HG02970 (cell line): Measurements from ENCODE around the gene STK32C.
"Not testable (repeated sequence)": the region's sequence is repeated elsewhere in the genome, so short reads cannot be mapped to it uniquely, and the experiment has no call there.

Experiments
- ATAC-seq: cut with Tn5 transposase; IDR thresholded peaks from one replicate; pipeline ENCODE4 v1.9.1; 2021; ENCODE audit warnings: mild to moderate bottlenecking, moderate library complexity, moderate number of reproducible peaks; ENCODE audit not compliant: unreplicated experiment, low FRiP score

STK32C gene

DNA sequence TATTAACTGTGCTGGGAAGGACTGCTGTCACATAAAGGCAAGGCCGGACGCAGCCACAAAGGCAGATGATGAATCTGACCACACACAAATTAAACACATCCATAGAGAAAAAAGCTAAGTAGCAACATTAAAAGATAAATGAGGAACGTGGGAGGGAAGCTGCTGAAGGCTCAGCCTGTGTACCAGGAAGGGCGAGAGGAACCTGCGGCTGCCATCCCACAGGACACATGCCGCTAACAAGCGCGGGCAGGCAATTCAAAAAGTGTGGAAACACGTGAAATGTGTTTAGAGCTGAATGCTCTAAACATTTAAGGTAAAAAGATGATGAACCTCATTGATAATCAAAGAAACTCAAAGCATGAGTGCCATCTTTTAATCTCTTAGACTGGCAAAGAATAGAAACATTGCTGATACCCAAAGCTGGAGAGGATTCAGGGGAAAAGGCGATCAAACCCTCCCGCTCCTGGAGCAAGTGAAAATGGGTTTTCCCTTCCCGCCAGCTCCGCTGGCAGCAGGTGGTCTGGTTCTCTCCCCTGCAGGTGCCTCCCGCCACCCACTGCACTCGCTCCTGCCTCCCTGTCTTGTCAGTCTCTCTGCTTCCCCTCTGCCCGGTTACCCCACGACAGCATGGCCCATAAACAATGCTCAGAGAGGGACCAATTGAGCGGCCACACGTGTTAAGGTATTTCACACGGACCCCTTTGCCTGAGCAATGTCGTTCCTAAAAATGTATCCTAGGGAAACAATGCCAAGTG lies 4.2 kb downstream of the STK32C start:
- no peak for ATAC-seq

DNA sequence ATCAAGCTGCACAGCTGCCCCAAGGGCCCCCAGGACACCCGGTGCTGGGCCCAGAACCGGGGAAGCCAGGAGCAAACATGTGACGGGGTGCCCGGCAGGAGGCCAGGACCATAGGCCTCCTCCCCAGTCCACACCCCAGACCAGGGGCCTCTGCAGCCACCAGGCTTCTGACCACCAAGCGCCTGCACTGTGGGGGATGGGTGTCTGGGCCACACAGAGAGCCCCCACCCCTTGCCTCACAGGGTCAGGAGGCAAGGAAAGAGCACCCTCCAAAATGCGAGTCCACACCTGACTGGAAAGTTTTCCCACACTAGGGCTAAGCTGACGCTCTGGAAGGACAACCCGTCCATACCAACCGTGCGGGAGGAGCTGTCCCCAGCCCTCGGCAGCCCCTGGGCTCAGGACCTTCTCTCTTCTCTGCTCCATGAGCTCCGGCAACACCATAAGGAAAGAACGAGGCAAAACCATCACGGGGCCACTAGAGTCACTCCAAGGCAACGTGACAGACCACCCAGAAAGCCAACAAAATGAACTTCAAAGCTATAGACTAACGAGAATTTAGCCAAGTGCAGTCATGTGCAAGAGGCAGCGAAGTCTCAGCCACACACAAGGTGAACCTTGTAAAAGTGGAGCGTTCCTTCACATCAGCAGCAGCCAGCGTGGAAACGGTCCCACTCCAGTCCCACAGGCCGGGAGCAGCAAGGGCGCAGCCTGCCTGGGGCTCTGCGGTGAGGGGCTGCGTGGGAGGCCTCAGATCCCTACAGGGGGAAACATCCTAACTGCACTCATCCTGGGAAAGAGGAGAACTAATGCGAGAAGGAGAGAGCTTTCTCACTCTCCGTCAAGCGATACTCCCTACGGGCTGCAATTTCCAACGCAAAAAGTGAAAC lies 5.1 kb downstream of the STK32C start:
- no peak for ATAC-seq

DNA sequence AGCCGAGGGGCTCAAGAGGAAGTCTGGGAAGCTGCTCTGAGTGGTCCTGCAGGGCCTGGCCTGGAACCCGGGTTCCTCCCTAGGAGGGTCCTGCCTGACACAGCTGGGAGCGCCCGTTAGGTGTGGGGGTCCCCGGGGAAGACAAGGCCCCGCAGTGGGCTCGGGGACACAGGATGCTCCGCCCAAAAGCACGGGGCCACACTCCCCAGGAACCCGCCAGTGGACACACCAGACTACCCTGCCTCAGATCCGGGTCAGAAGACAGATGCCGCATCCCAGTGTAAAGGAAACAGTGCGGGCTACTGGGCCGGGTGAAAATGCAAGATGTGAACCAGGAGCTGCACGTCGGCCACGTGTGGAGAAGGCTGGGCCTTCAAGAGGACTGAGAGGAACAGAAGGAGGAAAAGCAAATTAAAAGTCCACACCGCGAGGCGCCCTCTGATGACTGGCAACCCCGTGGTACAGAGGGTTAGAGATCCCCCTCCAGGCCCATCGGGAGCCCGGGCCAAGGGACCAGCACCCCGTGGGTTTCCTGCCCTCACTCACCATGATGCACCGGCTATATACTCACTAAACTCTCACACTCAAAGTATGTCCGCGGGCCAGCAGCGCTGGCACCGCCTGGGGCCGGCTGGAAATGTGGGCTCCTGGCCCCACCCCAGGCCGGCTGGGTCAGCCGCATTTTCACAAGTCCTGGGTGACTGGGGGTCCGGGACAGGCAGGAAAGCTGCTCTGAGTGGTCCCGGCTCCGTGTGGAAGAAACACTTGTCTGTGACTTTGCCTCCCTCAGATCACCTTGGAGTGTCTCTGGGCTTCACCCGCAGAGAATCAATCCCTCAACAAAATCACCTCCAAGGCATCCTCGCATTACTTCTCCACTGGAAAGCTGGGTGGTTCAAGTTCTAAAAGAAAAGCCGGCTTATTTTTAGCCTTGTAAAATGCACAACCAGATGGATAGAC lies 6.1 kb downstream of the STK32C start:
- no peak for ATAC-seq

DNA sequence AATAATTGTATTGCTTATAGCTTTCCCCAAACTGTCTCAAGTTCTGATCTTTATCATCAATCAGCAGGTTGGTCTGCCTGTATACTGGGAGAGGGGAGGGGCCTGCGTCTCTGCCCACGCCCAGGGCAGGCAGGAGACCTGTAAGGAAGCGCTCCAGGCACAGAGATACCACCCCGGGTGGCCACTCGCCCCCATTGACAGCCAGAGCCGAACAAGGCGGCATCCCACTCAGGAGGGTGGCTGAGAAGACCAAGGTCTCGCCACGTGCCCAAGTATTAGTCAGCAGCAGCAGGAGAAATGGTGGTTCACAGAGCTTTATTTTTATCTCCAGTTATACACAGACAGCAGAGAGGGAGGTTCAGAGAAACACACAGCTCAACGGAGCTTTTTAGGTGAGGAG lies 7.2 kb downstream of the STK32C start:
- ATAC-seq: no peak

DNA sequence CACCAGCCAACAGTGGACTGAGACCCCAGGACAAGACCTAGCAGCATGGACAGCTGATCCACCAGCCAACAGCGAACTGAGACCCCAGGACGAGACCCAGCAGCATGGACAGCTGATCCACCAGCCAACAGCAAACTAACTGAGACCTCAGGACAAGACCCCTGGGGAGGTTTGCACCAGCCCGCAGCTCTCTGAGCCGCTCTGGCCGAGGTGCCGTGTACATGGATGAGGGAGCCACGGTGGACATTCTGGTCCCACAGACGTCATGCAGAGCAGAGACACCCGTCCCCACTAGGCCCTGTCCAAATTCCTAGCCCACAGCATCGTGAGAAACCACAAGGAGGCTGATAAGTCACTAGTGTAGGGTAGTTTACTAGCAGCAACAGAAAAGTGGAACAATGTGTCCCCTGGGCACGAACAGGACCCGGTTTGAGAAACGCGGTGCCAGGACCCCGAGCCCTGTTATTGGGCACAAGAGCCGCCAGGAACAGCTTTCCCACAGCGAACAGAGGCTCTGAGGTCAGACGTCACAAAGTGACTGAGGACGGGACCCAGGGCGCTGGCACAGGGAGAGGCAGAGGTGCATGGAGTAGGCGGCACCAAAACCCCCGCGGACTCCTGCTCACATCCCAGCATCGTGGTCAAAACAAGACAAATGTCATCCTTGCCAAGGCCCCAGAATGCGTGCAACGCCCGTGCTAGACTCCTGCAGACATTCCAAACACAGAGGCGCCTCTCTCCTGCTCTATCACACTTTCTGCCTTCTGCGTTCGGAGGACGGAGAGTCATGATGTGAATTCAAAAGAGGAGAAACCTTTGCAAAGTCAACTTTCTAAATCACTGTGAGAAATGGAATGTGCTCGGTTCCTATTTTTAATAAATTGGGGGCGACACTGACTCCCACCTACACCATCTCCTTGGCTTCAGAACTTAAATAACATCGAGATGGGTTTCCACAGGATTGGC lies 8.1 kb downstream of the STK32C start:
- ATAC-seq: no peak

DNA sequence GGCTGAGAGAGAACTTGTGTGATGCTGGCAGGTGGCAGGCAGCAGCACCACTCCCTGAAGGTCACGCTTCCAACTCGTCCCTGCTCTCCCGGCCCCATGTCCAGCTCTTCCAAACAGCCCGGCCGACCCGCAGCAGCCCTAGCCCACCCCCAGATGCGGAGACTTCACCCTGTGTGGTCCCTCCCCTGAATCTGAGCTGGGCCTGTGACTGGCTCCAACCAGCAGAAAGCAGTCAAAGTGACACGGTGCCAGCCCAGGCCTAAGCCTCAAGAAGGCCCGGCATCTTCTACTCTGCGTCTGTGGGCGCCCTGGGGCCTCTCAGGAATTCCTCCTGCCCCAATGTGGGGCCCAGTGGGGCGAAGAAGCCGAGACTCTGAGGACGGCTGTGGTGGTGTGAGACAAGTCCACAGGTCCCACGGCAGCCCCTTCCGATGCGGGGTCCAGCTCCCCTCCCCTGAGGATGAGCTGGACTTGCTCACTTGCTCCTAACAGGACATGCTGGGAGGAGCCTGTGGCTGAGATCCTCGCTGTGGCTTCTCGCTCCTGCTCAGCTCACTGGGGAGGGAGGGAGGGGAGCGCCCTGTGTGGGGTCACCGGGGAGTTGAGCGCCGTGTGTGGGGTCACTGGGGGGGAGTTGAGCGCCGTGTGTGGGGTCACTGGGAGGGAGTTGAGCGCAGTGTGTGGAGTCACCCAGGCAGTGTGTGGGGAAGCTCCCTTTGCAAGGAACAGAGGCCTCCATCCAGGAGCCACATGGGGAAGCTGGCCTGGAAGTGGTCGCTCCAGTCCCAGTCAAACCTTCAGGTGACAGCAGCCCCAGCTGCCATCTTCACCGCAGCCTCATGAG lies 9.5 kb downstream of the STK32C start:
- no peak for ATAC-seq

DNA sequence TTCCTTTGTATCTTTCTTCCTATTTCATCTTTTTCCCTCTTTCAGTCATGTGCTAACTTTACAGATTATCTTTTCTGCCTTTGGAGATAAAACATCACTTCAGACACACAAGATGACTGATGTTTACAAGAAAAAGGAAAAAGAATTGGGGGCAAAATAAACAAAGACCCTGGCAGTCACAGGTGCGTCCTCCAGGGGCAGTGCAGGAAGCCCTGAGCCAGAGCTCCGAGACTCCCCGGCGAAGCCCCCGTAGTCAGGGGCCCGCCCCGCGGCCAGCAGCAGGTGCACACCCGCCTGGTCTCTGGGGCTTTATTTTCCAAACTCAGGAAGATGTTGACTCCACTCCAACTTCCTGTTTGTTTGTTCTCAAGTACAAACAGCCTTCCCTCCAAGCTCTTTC lies 10.2 kb downstream of the STK32C start:
- no peak for ATAC-seq

DNA sequence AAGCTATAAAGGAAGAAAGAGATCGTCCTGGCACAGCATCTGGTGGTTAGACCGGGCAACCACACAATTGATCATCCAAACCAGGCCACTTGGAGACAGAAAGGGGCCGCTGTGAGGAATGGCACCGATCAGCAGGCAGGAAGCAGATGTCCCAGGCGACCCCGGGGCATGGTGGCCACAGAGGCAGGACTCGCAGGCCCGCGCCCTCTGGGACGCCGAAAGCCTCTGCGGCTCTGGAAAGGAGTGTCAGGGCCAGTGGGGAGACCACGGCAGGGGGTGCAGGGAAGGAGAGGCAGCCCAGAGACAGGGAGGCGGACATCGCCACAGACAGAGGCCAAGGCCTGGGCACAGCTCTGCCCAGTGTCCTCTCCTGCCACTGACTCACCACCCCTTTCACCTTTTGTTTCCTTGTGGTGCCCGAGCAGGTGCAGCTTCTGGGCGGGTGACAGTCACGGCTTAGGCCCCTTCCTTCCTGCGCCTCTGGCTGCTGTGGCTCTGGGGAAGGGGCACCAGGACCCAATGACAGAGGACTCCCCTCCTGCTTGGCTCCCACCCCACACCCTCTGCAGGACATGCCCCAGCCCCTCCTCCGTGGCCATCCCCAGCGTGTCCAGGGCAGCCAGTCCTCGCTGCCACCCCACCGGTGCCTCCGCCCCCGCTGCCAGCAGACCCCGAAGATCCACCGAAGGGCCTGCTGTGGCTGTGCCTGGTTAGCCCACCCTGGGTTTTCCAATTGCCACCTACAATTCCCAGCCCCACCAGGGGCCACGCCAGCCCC lies 10.9 kb downstream of the STK32C start:
- no peak for ATAC-seq

DNA sequence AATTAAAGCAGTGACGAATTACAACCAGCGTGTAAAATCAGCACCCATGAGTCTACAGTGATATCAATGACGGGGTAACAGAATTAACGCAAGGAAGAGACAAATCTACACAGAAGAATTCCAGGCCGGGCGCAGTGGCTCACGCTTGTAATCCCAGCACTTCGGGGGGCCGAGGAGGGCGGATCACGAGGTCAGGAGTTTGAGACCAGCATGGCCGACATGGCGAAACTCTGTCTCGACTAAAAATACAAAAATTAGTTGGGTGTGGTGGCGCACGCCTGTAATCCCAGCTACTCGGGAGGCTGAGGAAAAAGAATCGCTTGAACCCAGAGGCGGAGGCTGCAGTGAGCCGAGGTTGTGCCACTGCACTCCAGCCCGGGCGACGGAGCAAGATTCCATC lies 12.3 kb downstream of the STK32C start:
- ATAC-seq: not testable (repeated sequence)

DNA sequence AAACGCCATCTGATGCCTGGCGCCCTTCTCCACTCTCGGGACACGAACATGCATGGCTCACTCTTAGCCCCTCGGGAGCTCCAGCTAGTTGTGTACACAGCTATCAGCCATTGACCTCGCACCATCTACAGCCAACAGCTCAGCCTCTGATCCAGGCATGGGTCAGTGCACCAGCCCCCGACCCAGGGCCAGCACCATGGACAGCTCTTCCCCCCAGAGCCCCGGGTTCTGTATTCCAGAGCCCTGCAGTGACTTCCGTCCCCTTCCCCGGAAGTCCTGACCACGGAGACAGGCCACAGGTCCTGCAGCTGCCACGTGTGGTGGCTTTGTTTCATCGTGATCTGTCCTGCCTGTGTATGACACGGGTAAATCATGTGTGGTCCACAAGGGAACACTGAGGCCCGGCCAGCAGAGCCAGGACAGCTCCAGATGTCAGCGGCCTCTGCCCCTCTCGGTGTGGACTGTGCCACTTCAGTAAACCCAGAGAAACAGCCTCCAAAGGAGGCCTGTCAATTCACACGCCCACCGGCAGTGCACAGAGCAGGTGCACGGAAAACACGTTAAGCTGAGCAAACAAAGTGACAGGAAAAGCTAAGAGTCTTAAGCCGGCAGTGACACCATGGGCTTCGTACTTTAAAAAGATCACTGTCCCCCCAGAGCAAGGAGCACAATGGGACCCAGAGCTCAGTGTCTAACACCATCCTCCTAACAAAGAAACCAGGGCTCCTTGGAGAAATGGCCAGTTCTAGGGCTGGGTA lies 13.0 kb downstream of the STK32C start:
- no peak for ATAC-seq

DNA sequence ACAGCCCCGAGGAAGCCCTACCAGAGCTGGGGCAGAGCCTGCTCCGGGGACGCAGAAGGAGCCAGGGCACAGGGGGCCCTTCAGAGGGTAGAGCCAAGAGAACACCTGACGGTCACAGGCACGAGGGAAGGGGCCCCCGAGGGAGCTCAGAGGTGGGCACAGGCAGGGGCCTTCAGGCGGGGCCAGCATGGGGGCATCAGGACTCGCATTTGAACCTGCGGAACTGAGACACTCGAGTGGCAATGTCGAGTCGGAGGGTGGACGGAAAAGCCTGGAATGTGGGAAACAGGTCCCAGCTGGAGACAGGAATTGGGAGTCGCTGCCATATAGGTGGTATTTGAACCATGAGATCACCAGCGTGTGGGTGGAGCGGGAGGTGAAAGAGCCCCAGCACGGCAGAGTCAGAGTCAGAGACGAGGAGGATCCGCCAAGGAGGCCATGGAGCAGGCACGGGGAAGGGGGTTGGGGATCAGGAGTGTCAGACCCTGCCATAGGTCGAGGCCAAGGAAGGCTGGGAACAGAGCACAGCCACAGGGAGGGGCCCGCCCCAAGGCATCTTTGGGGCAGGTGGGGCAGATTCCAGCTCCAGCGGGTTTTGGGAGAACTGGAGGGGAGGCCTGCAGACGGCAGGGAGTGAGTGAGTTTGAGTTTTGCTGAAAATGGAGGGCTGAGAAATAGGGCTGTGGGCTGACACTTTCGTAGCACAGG lies 13.8 kb downstream of the STK32C start:
- ATAC-seq: no peak

DNA sequence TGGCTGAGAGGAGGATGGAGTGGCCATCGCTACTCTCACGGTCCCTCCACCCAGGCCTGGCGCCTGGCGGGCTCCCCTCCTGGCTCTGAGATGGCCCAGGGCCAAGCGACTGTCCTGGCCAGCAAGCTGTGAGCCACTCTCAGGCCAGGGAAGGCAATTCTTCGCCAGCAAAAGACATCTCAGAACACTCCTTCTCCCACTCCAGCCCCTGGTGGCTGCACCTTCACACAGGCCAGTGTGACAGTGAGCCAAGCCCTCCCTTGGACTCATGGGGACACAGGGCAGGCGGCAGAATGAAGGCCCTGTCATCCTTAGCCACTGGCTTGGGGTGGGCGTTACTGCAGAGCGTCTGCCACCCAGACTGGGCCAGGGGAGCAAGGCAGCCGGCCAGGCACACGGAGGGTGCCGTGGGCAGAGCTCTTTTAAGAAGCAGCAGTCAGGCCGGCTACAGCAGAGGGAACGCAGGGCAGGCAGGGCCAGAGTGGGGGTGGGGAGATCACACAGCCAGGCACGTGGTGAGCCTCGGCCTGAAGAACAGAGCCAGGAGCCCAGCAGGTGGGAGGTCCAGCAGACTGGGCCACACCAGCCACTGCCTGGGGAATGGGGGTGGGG lies 14.4 kb downstream of the STK32C start:
- ATAC-seq: no peak

DNA sequence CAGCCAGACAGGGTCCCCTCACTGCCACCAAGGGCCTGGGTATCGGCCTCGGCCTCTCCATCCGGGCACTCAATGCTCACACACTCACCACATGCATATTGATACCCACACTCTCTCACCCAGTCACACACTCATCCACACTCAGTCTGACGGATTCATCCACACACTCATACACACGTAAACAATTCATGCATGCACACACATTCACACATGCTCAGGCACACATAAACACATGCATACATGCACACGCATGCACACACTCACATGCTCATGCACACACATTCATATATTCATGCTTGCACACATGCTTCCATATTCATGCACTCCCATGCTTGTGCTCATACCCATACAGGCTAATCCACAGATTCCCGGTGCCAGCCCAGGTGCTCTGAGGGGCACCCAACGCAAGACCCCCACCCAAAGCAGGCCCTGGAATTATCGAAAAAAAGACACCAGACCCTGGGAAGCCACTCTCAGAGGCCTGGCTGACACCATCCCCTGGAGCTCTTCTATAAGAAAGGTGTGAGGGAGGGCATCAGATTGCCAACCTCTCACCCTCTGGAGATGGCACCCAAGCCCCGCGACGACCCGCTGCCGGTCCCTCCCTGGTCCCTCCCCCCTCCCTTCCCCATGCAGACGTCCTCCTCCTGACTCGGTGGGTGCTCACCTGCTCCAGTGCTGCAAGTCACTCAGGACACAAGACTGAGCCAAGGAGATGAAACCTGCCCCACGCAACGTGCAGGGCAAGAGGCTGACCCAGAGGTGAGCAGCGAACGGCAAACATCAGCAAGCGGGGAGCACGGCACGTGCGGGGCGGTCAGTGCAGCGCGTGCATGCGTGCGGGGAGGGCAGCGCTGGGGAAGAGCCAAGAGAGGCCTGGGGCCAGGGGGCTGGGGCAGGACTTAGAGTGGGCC lies 15.2 kb downstream of the STK32C start:
- no peak for ATAC-seq

DNA sequence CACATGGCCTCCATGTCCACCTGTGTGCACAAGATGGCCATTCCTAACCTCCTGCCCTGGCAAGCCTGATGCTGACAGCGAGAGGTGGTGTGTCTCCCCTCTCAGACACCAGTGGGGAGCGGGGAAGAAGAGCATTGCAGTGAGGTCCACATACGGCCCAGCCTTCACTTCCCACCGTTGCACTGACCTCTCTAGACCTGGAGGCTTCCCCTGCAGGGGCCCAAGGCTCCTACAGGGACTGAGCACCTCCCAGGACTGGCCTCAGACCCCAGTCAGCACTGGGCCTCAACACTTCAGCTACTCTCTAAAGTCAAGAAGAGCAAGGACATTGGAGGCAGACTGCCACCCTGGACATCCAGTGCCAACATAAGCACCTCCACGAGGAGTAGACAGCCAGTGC lies 15.9 kb downstream of the STK32C start:
- ATAC-seq: no peak

DNA sequence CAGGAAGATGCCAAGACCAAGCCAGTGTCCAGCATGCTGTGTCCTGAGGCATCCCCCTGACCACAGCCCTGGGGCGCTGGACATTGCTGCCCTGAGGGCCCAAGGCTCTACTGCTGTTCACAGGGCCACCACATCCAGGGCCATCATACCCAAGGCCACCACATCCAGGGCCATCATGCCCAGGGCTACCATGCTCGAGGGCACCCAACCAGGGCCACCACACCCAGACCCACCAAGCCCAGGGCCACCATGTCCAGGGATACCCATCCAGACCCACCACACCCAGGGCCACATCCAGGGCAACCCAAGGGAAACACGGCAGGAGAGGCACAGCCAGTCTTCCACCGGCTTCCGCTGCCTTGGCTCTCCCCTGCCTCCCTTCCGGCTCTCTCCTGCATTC lies 17.1 kb downstream of the STK32C start:
- ATAC-seq: no peak
